ENCODE data around the gene FOXJ3.

The FOXJ3 gene

GRCh38 chr1:42335050-42335808 is at the start of gene FOXJ3:
Gene FOXJ3 (minus strand): TSS chr1:42335235. CDS start chr1:42311093, 24,142 bp downstream.
- Histone ChIP-seq H3K36me3 (ENCODE audit: insufficient read depth, low read length) (no peaks in the 10 kb centered on the region), H3K4me1 (ENCODE audit: insufficient read depth, low read length) (peaks cover 14% of the 10 kb centered on the region)

GRCh38 chr1:42381280-42381673 is 46.2 kb upstream of the FOXJ3 start:
- Histone ChIP-seq H3K4me1 (ENCODE audit: insufficient read depth, low read length) (peaks cover 5% of the 10 kb centered on the region; the same call in 1 of the 2 replicates), H3K9ac (ENCODE audit: low read depth, low read length) (peak overlapping the region; percentile 83; the same call in 1 of the 2 replicates), H3K9me3 (ENCODE audit: control insufficient read depth, insufficient read depth, low read length) (no peaks in the 10 kb centered on the region), H3K36me3 (ENCODE audit: insufficient read depth, low read length) (no peaks in the 10 kb centered on the region)

More at GRCh38 chr1:42335050-42335808, at the start of gene FOXJ3:
- Histone ChIP-seq H3K9me3 (ENCODE audit: control insufficient read depth, insufficient read depth, low read length) (no peaks in the 10 kb centered on the region), H3K9ac (ENCODE audit: low read depth, low read length) (peak within 1 kb of the TSS; percentile 91)

- no peaks in the 10 kb centered on the region for H3K36me3 ChIP-seq (ENCODE audit: insufficient read depth, low read length)
- H3K4me1 ChIP-seq (ENCODE audit: insufficient read depth, low read length) = peaks cover 5% of the 10 kb centered on the region; the same call in 1 of the 2 replicates
- H3K9ac ChIP-seq (ENCODE audit: low read depth, low read length) = peak within 1 kb of the TSS; percentile 83; the same call in 1 of the 2 replicates
- H3K9me3 ChIP-seq (ENCODE audit: control insufficient read depth, insufficient read depth, low read length) = no peaks in the 10 kb centered on the region
These were observed 45.7 kb upstream of the FOXJ3 start, which contains the start of gene RIMKLA for GRCh38 chr1:42380586-42381279. Gene RIMKLA (plus strand): TSS chr1:42380792. CDS start chr1:42380935, 143 bp downstream.

GRCh38 chr1:42379794-42380585 is 45.0 kb upstream of the FOXJ3 start:
- no peaks in the 10 kb centered on the region for H3K36me3 ChIP-seq (ENCODE audit: insufficient read depth, low read length)
- no peaks in the 10 kb centered on the region for H3K9me3 ChIP-seq (ENCODE audit: control insufficient read depth, insufficient read depth, low read length)
- peak overlapping the region; percentile 83; the same call in 1 of the 2 replicates for H3K9ac ChIP-seq (ENCODE audit: low read depth, low read length)

GRCh38 chr1:42372796-42373195 is 37.8 kb upstream of the FOXJ3 start:
- H3K9ac ChIP-seq (ENCODE audit: low read depth, low read length) = no peak overlapping the region
- no peaks in the 10 kb centered on the region for H3K9me3 ChIP-seq (ENCODE audit: control insufficient read depth, insufficient read depth, low read length)
- peaks cover 5% of the 10 kb centered on the region; the same call in 1 of the 2 replicates for H3K4me1 ChIP-seq (ENCODE audit: insufficient read depth, low read length)
- no peaks in the 10 kb centered on the region for H3K36me3 ChIP-seq (ENCODE audit: insufficient read depth, low read length)

More at GRCh38 chr1:42379794-42380585, 45.0 kb upstream of the FOXJ3 start:
- H3K4me1 ChIP-seq (ENCODE audit: insufficient read depth, low read length) = 0 out of 2 replicates have a peak, but pooled peaks cover under 1% of the 10 kb centered on the region

- Histone ChIP-seq H3K4me1 (ENCODE audit: insufficient read depth, low read length) (peaks cover 5% of the 10 kb centered on the region; the same call in 1 of the 2 replicates), H3K9me3 (ENCODE audit: control insufficient read depth, insufficient read depth, low read length) (no peaks in the 10 kb centered on the region), H3K36me3 (ENCODE audit: insufficient read depth, low read length) (no peaks in the 10 kb centered on the region), H3K9ac (ENCODE audit: low read depth, low read length) (no peak overlapping the region)
These were observed 36.0 kb upstream of the FOXJ3 start for GRCh38 chr1:42370876-42371549.

- H3K36me3 ChIP-seq (ENCODE audit: insufficient read depth, low read length) = no peaks in the 10 kb centered on the region
- no peak overlapping the region for H3K9ac ChIP-seq (ENCODE audit: low read depth, low read length)
- H3K9me3 ChIP-seq (ENCODE audit: control insufficient read depth, insufficient read depth, low read length) = no peaks in the 10 kb centered on the region
- peaks cover 5% of the 10 kb centered on the region; the same call in 1 of the 2 replicates for H3K4me1 ChIP-seq (ENCODE audit: insufficient read depth, low read length)
These were observed 34.4 kb upstream of the FOXJ3 start for GRCh38 chr1:42369471-42369870.

GRCh38 chr1:42368096-42368795 is 33.2 kb upstream of the FOXJ3 start:
- no peak overlapping the region for H3K9ac ChIP-seq (ENCODE audit: low read depth, low read length)
- no peaks in the 10 kb centered on the region for H3K9me3 ChIP-seq (ENCODE audit: control insufficient read depth, insufficient read depth, low read length)
- H3K4me1 ChIP-seq (ENCODE audit: insufficient read depth, low read length) = peaks cover 5% of the 10 kb centered on the region; the same call in 1 of the 2 replicates
- no peaks in the 10 kb centered on the region for H3K36me3 ChIP-seq (ENCODE audit: insufficient read depth, low read length)

- Histone ChIP-seq H3K4me1 (ENCODE audit: insufficient read depth, low read length) (peaks cover 5% of the 10 kb centered on the region; the same call in 1 of the 2 replicates), H3K9ac (ENCODE audit: low read depth, low read length) (no peak overlapping the region), H3K9me3 (ENCODE audit: control insufficient read depth, insufficient read depth, low read length) (no peaks in the 10 kb centered on the region), H3K36me3 (ENCODE audit: insufficient read depth, low read length) (no peaks in the 10 kb centered on the region)
These were observed 30.1 kb upstream of the FOXJ3 start for GRCh38 chr1:42365118-42365517.

GRCh38 chr1:42364542-42364941 is 29.5 kb upstream of the FOXJ3 start:
- Histone ChIP-seq H3K36me3 (ENCODE audit: insufficient read depth, low read length) (no peaks in the 10 kb centered on the region), H3K9ac (ENCODE audit: low read depth, low read length) (no peak overlapping the region), H3K4me1 (ENCODE audit: insufficient read depth, low read length) (peaks cover 5% of the 10 kb centered on the region; the same call in 1 of the 2 replicates), H3K9me3 (ENCODE audit: control insufficient read depth, insufficient read depth, low read length) (no peaks in the 10 kb centered on the region)

GRCh38 chr1:42364089-42364488 is 29.1 kb upstream of the FOXJ3 start:
- H3K9ac ChIP-seq (ENCODE audit: low read depth, low read length) = no peak overlapping the region
- H3K9me3 ChIP-seq (ENCODE audit: control insufficient read depth, insufficient read depth, low read length) = no peaks in the 10 kb centered on the region
- peaks cover 5% of the 10 kb centered on the region; the same call in 1 of the 2 replicates for H3K4me1 ChIP-seq (ENCODE audit: insufficient read depth, low read length)
- no peaks in the 10 kb centered on the region for H3K36me3 ChIP-seq (ENCODE audit: insufficient read depth, low read length)

- no peak overlapping the region for H3K9ac ChIP-seq (ENCODE audit: low read depth, low read length)
- no peaks in the 10 kb centered on the region for H3K36me3 ChIP-seq (ENCODE audit: insufficient read depth, low read length)
- no peaks in the 10 kb centered on the region for H3K9me3 ChIP-seq (ENCODE audit: control insufficient read depth, insufficient read depth, low read length)
- no peaks in the 10 kb centered on the region for H3K4me1 ChIP-seq (ENCODE audit: insufficient read depth, low read length)
These were observed 24.4 kb upstream of the FOXJ3 start for GRCh38 chr1:42359466-42359865.

GRCh38 chr1:42358791-42359190 is 23.8 kb upstream of the FOXJ3 start:
- no peaks in the 10 kb centered on the region for H3K4me1 ChIP-seq (ENCODE audit: insufficient read depth, low read length)
- H3K9ac ChIP-seq (ENCODE audit: low read depth, low read length) = no peak overlapping the region
- no peaks in the 10 kb centered on the region for H3K36me3 ChIP-seq (ENCODE audit: insufficient read depth, low read length)
- H3K9me3 ChIP-seq (ENCODE audit: control insufficient read depth, insufficient read depth, low read length) = no peaks in the 10 kb centered on the region
